ENCODE data around the gene TMEM201. TPM values are rescaled to one million over a fixed set of nuclear protein-coding genes. Genes with fewer than 3 reads are reported as not detected.

The TMEM201 gene
- total RNA-seq, 1 experiment from 2014 or later = 17.4 TPM

GRCh38 chr1:9613625-9614299 lies 25.1 kb downstream of the TMEM201 start:
- Histone ChIP-seq H3K36me3 (ENCODE audit: low read depth) (no peaks in the 10 kb centered on the region), H3K79me2 (ENCODE audit: low read depth) (no peaks in the 10 kb centered on the region), H3K9me2 (ENCODE audit: insufficient read depth) (no peaks in the 10 kb centered on the region), H3F3A (ENCODE audit: insufficient read depth, low read depth) (0 out of 2 replicates have a peak, but pooled peaks cover 3% of the 10 kb centered on the region), H4K20me1 (ENCODE audit: insufficient read depth) (no peaks in the 10 kb centered on the region), H3K4me3 (no peak overlapping the region), H3K9me3 (ENCODE audit: insufficient read depth, low read depth) (no peaks in the 10 kb centered on the region), H3K27me3 (ENCODE audit: insufficient read depth, low read depth) (no peaks in the 10 kb centered on the region), H2AFZ (no peak overlapping the region), H3K4me2 (no peak overlapping the region), H3K27ac (no peak overlapping the region), H3K4me1 (replicated peaks; ENCODE audit: insufficient read depth) (no peaks in the 10 kb centered on the region)
- ChIA-PET POLR2A (ENCODE audit: unreplicated experiment) (no interaction called here), CTCF (no interaction called here)
- no peak for TF ChIP-seq EZH2 (IDR thresholded peaks at IDR 0.05; ENCODE audit: low read depth)
- no peak for TF ChIP-seq CTCF (conservative IDR thresholded peaks at IDR 0.05)
- no TSS peak for BruUV-seq (replicated peaks)
- intact Hi-C loops (cut with micrococcal nuclease; ENCODE audit: unreplicated experiment) = no loop called here
- no peak for DNase-seq

GRCh38 chr1:9615316-9616063 lies 26.8 kb downstream of the TMEM201 start:
- Histone ChIP-seq H3K9me2 (ENCODE audit: insufficient read depth) (no peaks in the 10 kb centered on the region), H3K4me2 (no peak overlapping the region), H3K27ac (no peak overlapping the region), H4K20me1 (ENCODE audit: insufficient read depth) (no peaks in the 10 kb centered on the region), H3K36me3 (ENCODE audit: low read depth) (no peaks in the 10 kb centered on the region), H3K4me1 (replicated peaks; ENCODE audit: insufficient read depth) (no peaks in the 10 kb centered on the region), H3K9me3 (ENCODE audit: insufficient read depth, low read depth) (no peaks in the 10 kb centered on the region), H3K4me3 (no peak overlapping the region), H3K79me2 (ENCODE audit: low read depth) (no peaks in the 10 kb centered on the region), H3F3A (ENCODE audit: insufficient read depth, low read depth) (0 out of 2 replicates have a peak, but pooled peaks cover 3% of the 10 kb centered on the region), H2AFZ (no peak overlapping the region), H3K27me3 (ENCODE audit: insufficient read depth, low read depth) (no peaks in the 10 kb centered on the region)
- CTCF ChIA-PET = interaction anchor here (0.5 to 0.9 kb wide), 2 partner anchors 169 to 299 kb away, joined by 3 to 13 read pairs; no protein-coding TSS in a partner anchor
- POLR2A ChIA-PET (ENCODE audit: unreplicated experiment) = interaction anchor here (0.6 to 0.7 kb wide), 2 partner anchors 38 to 228 kb away, joined by 3 to 4 read pairs; no protein-coding TSS in a partner anchor
- peak in 1 of 2 experiments; percentile 48 for DNase-seq
- BruUV-seq (replicated peaks) = no TSS peak
- intact Hi-C loops (cut with micrococcal nuclease; ENCODE audit: unreplicated experiment) = loop anchor here (5.0 kb wide), 1 partner anchor 812 kb away; no protein-coding TSS in a partner anchor
- TF ChIP-seq EZH2 (IDR thresholded peaks at IDR 0.05; ENCODE audit: low read depth) (no peak), CTCF (conservative IDR thresholded peaks at IDR 0.05) (peak; percentile 67)

- no peak overlapping the region for H3K27ac ChIP-seq
- TF ChIP-seq CTCF (conservative IDR thresholded peaks at IDR 0.05) (no peak), EZH2 (IDR thresholded peaks at IDR 0.05; ENCODE audit: low read depth) (no peak)
- H3K9me3 ChIP-seq (ENCODE audit: insufficient read depth, low read depth) = no peaks in the 10 kb centered on the region
- intact Hi-C loops (cut with micrococcal nuclease; ENCODE audit: unreplicated experiment) = loop anchor here (5.0 kb wide), 1 partner anchor 808 kb away; no protein-coding TSS in a partner anchor
- BruUV-seq (replicated peaks) = no TSS peak
- 0 out of 2 replicates have a peak, but pooled peaks cover 3% of the 10 kb centered on the region for H3F3A ChIP-seq (ENCODE audit: insufficient read depth, low read depth)
- no peak for DNase-seq
- no peaks in the 10 kb centered on the region for H3K27me3 ChIP-seq (ENCODE audit: insufficient read depth, low read depth)
- no peaks in the 10 kb centered on the region for H4K20me1 ChIP-seq (ENCODE audit: insufficient read depth)
- H2AFZ ChIP-seq = no peak overlapping the region
- H3K4me3 ChIP-seq = no peak overlapping the region
- no peaks in the 10 kb centered on the region for H3K9me2 ChIP-seq (ENCODE audit: insufficient read depth)
- no peaks in the 10 kb centered on the region for H3K4me1 ChIP-seq (replicated peaks; ENCODE audit: insufficient read depth)
- ChIA-PET POLR2A (ENCODE audit: unreplicated experiment) (no interaction called here), CTCF (interaction anchor here (0.7 kb wide), 1 partner anchor 85 kb away, joined by 3 read pairs; no protein-coding TSS in a partner anchor)
- no peaks in the 10 kb centered on the region for H3K79me2 ChIP-seq (ENCODE audit: low read depth)
- H3K36me3 ChIP-seq (ENCODE audit: low read depth) = no peaks in the 10 kb centered on the region
- no peak overlapping the region for H3K4me2 ChIP-seq
Observed at GRCh38 chr1:9618909-9619679, 30.4 kb downstream of the TMEM201 start.

Data from PC-9 (cell line).